Body of pancreas (tissue), 4 donors: ENCODE results near the gene KLHL17. TPM values are rescaled to one million over a fixed set of nuclear protein-coding genes. Genes with fewer than 3 reads are reported as not detected.

ENCODE experiments used
- ATAC-seq: fragments of 150-250 bp; one replicate; pipeline ENCODE4 v1.9.1; 2016
- DNase-seq, 4 donors: peaks; one replicate each; pipeline ENCODE4 v3.0.0-alpha.2; 2019
- H3K27ac ChIP-seq, 4 donors: fragments of 200-600 bp; sonication (generic); 1 replicate in 3 of 4; 2 replicates in 1 of 4; pipeline versions ENCODE4 v1.5.1 to v1.6.1; 2016 to 2019; ENCODE audit warnings: mild to moderate bottlenecking in 1 of 4, mixed read lengths in 1 of 4, moderate library complexity in 1 of 4
- H3K27me3 ChIP-seq, 2 donors: fragments of 200-600 bp; sonication (generic); one replicate each; pipeline ENCODE4 v1.6.0; 2016; ENCODE audit warnings: mild to moderate bottlenecking in 1 of 2
- H3K36me3 ChIP-seq, 2 donors: fragments of 200-600 bp; sonication (generic); replicated peaks in 1 of 2; 2 replicates each; pipeline ENCODE4 v1.5.1; 2016; ENCODE audit warnings: low read depth in 2 of 2; ENCODE audit not compliant: insufficient read depth in 1 of 2
- H3K4me1 ChIP-seq: fragments of 200-600 bp; sonication (generic); one replicate; pipeline ENCODE4 v1.6.0; 2016
- H3K4me3 ChIP-seq, 2 donors: fragments of 200-600 bp; sonication (generic); 1 replicate in 1 of 2; 2 replicates in 1 of 2; pipeline ENCODE4 v1.5.1; 2016 to 2019
- H3K9me3 ChIP-seq, 3 donors: fragments of 200-600 bp; sonication (generic); 1 replicate in 2 of 3; 2 replicates in 1 of 3; pipeline ENCODE4 v1.5.1; 2016
- POLR2A ChIP-seq, 3 donors: fragments of 450-650 bp; IDR thresholded peaks; one replicate each; pipeline ENCODE4 v1.6.1; 2016; ENCODE audit warnings: antibody characterized with exemption in 3 of 3, mild to moderate bottlenecking in 2 of 3
- WGBS, 2 donors: methylation state at CpG; one replicate each; pipeline ENCODE4 v1.1.5; 2017; 5-methylcytosine and 5-hydroxymethylcytosine counted together
- intact Hi-C: fragments of 100-400 bp; cut with DNase I; formaldehyde crosslinking; loops from one replicate; pipeline ENCODE4 v1.15.1; 2023
- total RNA-seq, 2 donors: library from RNA; depleted of rRNA; stranded (reverse); fragments of >200 nt; gene quantifications; one replicate each; pipeline ENCODE4 v1.1.0, GENCODE V29; 2016
- TF ChIP-seq, protein P1 (sequence below), 7 experiments: fragments of 450-650 bp in 4 of 7; fragments of 200-600 bp in 3 of 7; sonication (generic) in 3 of 7; IDR thresholded peaks; one replicate each; pipeline ENCODE4 v1.5.1; 2016 to 2019; ENCODE audit warnings: antibody characterized with exemption in 7 of 7

The KLHL17 gene
- total RNA-seq, 2 donors from 2014 or later: 6.0 to 29.0 TPM

DNA sequence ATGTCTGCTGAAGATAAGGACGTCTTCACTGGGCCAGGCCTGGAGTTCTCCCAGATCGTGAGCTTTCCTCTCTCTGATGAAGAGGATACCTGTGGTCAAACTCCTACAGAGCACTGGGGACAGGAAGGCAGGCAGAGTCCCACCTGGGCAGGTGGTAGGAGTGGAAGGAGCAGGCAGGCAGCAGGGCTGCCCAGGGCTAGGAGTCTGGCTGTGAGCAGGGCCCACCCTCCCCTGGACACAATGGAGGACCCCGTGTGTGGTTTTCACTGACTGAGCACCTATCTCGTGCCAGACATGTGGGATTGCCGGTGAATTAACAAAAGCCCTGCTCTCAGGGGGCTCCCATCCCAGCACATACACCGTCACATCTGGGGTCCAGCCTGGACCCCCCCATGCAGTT lies 41.5 kb upstream of the KLHL17 start:
- intact Hi-C loops: no loop called here
- TF ChIP-seq POLR2A (IDR thresholded peaks at IDR 0.05): no peak
- TF ChIP-seq, protein P1, sequence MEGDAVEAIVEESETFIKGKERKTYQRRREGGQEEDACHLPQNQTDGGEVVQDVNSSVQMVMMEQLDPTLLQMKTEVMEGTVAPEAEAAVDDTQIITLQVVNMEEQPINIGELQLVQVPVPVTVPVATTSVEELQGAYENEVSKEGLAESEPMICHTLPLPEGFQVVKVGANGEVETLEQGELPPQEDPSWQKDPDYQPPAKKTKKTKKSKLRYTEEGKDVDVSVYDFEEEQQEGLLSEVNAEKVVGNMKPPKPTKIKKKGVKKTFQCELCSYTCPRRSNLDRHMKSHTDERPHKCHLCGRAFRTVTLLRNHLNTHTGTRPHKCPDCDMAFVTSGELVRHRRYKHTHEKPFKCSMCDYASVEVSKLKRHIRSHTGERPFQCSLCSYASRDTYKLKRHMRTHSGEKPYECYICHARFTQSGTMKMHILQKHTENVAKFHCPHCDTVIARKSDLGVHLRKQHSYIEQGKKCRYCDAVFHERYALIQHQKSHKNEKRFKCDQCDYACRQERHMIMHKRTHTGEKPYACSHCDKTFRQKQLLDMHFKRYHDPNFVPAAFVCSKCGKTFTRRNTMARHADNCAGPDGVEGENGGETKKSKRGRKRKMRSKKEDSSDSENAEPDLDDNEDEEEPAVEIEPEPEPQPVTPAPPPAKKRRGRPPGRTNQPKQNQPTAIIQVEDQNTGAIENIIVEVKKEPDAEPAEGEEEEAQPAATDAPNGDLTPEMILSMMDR (IDR thresholded peaks at IDR 0.05): no peak
- Histone ChIP-seq H3K36me3 (no peaks in the 10 kb centered on the region), H3K4me1 (peaks cover 45% of the 10 kb centered on the region), H3K9me3 (no peaks in the 10 kb centered on the region), H3K27me3 (no peaks in the 10 kb centered on the region), H3K27ac (no peak overlapping the region), H3K4me3 (no peak overlapping the region)
- DNase-seq (no peak), ATAC-seq (no peak)
- WGBS, 2 donors: 45 to 68% methylated on average over 2 to 6 of the region's 6 CpGs

DNA sequence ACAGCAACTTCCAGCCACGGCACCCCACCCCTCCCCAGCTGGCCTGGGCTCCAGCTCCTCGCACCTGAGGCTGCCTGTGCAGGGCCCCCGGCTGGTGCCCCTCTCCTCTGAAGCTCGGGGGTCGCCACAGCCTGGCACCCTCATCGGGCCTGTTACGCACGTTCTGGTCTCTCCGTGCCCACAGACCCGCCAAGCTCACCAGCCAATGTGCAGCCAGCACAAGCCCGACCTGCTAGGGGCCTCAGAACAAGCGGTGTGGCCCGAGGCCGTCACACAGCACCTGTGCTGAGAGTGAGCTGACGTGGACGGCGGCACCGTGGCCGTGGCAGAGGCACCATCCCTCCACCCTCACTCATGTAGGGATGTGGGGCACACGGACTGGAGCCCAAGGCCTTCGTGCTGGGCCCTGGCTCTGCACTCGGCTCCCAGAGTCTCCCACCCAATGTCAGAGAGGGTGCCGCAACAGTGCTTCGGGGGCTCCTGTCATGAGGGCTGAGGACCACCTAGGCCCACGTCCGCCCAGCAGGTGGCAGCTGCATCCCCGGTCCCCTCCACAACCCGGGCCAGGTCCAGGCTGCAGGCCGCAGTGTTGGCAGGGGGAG lies 41.0 kb upstream of the KLHL17 start:
- Histone ChIP-seq H3K4me3 (no peak overlapping the region), H3K27me3 (peaks cover 0 to 2% of the 10 kb centered on the region in 2 donors), H3K9me3 (no peaks in the 10 kb centered on the region), H3K27ac (no peak overlapping the region), H3K36me3 (no peaks in the 10 kb centered on the region), H3K4me1 (peaks cover 50% of the 10 kb centered on the region)
- no peak for TF ChIP-seq POLR2A (IDR thresholded peaks at IDR 0.05)
- TF ChIP-seq, protein P1 (IDR thresholded peaks at IDR 0.05): no peak
- peak in 1 of 4 donors; percentile 8 for DNase-seq
- ATAC-seq: no peak
- 58 to 68% methylated on average over 23 to 29 of the region's 29 CpGs for WGBS, 2 donors
- intact Hi-C loops: no loop called here

DNA sequence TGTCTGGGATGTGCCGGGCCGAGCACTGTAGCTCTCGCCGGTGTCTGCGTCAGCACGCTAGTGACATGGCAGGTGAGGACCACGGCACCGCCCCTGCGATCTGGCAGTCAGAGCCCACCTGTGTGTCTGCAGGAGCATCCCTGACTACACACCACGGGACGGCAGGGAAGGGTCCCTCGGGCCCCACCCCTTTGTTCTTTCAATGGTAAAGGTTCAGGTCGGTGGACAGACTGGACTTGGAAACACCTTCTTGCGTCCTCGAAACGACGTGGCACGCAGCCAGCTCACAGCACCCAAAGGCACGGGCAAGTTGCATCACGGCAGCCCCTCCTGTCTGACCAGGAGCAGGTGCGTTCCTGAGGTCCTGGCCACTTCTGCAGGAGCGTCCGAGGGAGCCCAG lies 40.4 kb upstream of the KLHL17 start:
- no peak for ATAC-seq
- TF ChIP-seq POLR2A (IDR thresholded peaks at IDR 0.05): no peak
- TF ChIP-seq, protein P1 (IDR thresholded peaks at IDR 0.05): no peak
- Histone ChIP-seq H3K4me3 (no peak overlapping the region), H3K36me3 (no peaks in the 10 kb centered on the region), H3K4me1 (peaks cover 56% of the 10 kb centered on the region), H3K9me3 (no peaks in the 10 kb centered on the region), H3K27me3 (peaks cover 0 to 7% of the 10 kb centered on the region in 2 donors), H3K27ac (no peak overlapping the region)
- WGBS, 2 donors: 28 to 60% methylated on average over 2 to 22 of the region's 23 CpGs
- peak in 2 of 4 donors; percentile 49 to 51 for DNase-seq
- intact Hi-C loops: no loop called here

DNA sequence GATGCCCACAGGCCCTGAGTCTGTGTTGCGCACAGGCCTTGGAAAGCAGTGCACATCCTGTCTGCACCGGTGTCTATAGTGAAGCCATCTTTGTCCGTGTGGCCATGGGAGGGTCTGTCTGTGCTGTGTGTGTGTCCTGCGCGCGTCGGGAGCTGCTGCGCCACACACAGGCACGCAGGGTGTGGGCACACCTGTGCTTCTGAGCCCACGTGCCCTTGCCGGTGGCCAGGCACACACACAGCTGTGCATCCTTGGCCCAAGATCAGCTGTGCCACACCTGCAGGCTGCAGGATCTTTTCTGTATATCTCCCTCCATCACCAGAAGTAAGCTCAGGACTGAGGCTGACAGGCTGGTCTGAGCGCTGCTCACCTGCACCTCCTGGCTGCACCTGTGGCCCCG lies 39.9 kb upstream of the KLHL17 start:
- Histone ChIP-seq H3K27ac (no peak overlapping the region), H3K9me3 (no peaks in the 10 kb centered on the region), H3K4me1 (peaks cover 60% of the 10 kb centered on the region), H3K27me3 (peaks cover 0 to 9% of the 10 kb centered on the region in 2 donors), H3K36me3 (no peaks in the 10 kb centered on the region), H3K4me3 (no peak overlapping the region)
- intact Hi-C loops: no loop called here
- TF ChIP-seq, protein P1 (IDR thresholded peaks at IDR 0.05): no peak
- TF ChIP-seq POLR2A (IDR thresholded peaks at IDR 0.05): no peak
- no peak for DNase-seq
- no peak for ATAC-seq
- WGBS, 2 donors: 1 to 9% methylated on average over 9 to 13 of the region's 13 CpGs
